GM11168 (cell line): Measurements from ENCODE around the gene RBM48.
"Not testable (repeated sequence)": the region's sequence is repeated elsewhere in the genome, so short reads cannot be mapped to it uniquely, and the experiment has no call there.

ENCODE experiments used
- in situ Hi-C: fragments of 300-500 bp; cut with MboI; formaldehyde crosslinking; loops from one replicate; pipeline ENCODE4 v1.12.0; 2022; ENCODE audit warnings: low sequenced_read_pairs; ENCODE audit not compliant: unreplicated experiment

The RBM48 gene

DNA sequence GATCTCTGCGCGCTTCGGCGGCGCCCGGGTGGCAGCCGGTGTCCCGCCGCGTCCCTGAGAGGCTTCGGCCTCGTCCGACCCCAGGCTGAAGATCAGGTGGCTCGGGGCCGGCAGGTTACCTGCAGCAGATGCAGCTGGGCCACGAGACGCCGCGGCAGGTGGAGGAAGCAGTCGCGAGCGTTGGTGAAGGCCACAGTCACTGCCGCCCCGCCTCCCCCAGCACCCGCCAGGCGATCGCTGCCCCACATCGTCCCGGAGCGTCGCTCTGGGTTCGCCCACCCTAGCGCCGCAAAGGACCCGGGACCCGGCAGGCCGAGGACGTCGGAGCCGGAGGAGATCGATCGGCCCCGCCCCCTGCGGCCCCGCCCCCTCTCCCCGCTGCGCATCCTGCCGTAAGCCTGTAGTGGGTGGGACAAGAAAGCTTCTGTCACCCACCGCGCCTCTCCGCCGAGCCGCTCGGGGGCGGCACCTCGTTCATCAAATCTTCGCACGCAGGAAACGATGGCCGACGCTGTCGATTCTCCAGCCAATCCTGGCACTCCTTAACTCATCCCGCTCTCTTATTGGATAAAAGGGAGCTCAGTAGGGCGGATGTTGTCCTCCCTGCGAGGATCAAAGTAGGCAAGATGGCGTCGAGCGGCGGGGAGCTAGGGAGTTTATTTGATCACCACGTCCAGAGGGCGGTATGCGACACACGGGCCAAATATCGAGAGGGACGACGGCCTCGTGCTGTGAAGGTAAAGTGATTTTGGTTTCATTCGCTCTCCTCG, at the start of gene RBM48, which contains the start of gene PEX1:
Gene RBM48 (plus strand): TSS at position 608 of the 770 bp plus-strand sequence. CDS start 19 bp downstream, at position 627.
Gene PEX1 (minus strand): TSS at position 333 of the 770 bp plus-strand sequence. CDS start 85 bp downstream, at position 248.
- in situ Hi-C loops, result no loop called here

DNA sequence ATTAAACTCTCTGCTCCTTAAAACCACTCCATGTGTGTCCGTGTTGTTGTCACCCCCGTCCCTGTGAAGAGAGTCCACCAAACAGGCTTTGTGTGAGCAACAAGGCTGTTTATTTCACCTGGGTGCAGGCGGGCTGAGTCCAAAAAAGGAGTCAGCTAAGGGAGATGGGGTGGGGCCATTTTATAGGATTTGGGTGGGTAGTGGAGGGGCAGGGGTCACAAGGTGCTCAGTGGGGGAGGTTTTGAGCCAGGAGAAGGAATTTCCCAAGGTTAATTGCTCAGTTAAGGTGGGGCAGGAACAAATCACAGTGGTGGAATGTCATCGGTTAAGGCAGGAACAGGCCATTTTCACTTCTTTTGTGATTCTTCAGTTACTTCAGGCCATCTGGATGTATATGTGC, 49.4 kb upstream of the RBM48 start:
- in situ Hi-C loops, result not testable (repeated sequence)

DNA sequence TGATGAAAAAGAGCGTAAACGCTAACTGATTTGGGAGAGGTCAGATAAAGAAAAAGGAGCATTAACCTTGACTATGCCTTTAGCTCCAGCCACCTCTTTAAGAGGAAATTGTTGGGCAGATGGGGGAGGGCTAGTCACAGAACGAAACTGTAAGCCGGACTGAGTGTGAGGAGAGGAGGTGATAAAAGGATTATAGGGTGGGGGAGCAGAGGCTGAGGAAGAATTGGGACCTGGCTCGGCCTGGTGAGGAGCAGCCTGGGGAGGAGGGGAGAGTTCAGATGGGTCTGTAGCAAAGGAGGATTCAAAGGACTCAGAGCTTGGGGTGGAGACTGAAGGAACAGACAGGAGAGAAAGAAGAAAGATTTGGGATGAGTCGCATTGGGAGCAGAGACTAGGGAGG, 45.0 kb upstream of the RBM48 start:
- in situ Hi-C loops, result not testable (repeated sequence)

DNA sequence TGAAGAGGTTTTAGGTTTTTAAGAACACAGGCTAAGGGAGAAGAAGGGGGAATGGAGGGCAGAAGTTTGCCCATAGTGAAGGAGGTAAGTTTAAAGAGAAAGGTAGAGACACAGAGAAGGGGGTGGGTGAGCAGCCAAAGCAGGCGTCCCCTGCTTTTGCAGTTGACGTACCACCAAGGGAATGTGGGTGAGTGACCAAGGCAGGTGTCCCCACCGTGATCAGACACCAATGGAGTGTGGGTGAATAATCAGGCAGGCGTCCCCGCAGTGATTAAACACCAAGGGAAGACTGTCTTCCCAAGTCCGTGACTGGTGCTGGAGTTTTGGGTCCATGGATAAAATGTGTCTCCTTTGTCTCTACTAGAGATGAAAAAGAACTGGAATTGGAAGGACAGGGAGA, 44.4 kb upstream of the RBM48 start:
- in situ Hi-C loops, result not testable (repeated sequence)

DNA sequence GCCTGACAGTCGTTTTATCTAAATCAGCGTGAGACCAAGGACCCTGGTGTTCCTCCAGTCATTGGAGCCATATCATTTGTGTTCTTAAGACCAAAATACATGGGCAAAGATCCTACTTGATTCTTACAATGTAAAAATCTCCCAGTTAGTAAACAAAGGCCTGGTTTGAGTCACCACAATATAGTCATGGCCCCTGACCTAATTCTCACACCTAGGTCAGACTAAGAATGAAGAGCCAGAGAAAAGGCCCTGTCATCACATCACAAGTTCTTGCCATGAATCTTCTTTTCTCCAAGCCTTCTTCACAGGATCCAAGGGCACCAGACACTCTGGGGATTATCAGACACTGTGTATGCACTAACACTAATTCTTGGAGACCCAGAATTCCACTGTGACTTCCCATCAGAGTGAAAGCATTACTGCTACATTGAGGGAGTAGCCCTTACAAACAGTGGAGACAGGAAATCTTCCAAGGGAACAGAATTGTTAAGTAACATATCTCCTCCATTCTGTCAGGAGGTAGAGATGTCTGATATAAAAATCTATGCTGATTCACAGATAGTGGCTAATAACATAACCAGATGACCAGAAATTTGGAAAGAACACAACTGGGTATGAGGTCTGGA, 43.2 kb upstream of the RBM48 start:
- in situ Hi-C loops, result no loop called here

DNA sequence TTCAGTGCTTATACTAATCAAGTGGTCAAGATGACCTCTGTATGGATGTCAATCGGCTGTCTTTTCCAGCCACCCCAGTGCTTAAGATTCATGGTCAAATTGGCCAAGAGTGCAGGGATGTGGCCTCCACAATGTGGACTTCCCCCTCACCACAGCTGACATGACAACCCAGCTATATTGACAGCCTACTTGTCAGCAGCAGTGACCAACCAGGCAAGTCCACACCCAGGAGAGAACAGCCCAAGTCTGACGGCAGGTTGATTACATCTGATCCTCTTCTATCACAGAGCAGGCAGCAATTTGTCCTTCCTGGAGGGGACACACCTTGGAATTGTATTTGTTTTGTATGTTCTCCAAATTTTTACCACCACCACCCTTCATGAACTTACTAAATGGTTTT, 42.6 kb upstream of the RBM48 start:
- in situ Hi-C loops, result no loop called here

DNA sequence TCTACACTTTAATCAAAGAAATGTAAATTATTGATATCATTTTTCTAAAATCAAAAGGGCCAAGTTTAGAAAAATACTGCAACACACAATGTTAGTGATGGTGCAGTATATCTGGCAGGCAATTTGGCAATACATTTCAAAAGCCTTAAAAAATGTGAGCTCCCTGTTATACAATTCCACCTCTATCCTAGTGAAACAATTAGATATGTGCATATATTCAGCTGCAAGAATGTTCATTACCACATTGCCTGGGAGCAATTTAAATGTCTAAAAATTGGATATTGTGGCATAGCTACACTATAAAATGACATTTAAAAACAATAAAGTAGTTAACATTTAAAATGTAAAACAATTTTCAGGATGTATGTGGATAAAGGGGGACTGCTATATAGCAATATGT, 40.8 kb upstream of the RBM48 start:
- in situ Hi-C loops, result no loop called here

DNA sequence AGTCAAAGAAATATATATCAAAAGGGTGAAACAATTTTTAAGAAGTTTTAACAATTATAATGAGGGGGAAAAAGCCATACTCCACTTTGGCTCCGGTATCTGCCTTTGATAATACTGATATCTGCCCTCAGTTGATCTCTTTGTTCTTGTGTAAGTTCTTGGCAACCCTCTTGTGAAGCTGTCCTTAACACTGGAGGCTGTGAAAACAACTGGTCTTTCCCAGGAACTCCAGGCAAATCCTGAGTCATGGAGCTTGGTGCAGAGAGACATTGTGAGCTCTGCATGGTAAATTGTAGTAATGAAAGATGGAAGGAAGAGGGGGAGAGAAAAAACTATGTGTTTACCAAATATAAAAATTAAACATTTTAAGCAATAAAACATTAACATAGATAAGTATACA, 39.0 kb upstream of the RBM48 start:
- in situ Hi-C loops, result no loop called here

DNA sequence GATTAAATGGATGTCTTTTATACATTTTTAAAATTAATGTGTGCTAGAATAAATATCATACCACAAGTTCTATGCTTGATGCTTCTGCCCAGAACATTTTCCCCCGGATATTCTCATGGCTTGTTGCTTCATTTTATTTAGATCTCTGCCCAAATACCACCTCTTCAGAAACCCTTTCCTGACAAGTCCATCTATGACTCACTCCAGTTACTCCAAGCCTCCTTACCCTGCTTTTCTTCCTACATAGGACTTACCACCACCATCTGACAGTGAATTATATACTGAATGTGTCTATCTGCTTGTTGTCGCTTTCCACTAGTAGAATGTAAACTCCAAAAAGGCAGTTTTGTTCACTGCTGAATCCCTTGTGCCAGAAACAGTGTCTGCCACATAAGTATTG, 31.7 kb upstream of the RBM48 start:
- in situ Hi-C loops, result no loop called here

DNA sequence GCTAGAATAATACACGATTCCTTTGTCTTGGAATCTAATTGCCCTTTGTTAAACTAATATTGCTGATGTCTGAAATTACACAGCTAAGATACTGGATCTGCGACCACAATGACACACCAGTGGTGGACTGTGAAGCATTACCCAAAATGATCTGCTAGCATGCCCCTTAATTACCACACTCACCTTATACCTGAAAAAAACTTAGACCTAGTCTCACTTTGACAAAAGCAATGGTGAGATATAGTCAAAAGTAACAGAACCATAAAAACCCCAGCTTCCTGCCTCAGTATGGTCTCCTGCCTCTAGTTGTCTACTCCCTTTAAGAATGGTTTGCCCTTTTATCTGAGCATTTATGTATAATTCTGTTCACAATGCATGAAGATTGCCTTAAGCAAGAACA, 30.0 kb upstream of the RBM48 start:
- in situ Hi-C loops, result no loop called here

DNA sequence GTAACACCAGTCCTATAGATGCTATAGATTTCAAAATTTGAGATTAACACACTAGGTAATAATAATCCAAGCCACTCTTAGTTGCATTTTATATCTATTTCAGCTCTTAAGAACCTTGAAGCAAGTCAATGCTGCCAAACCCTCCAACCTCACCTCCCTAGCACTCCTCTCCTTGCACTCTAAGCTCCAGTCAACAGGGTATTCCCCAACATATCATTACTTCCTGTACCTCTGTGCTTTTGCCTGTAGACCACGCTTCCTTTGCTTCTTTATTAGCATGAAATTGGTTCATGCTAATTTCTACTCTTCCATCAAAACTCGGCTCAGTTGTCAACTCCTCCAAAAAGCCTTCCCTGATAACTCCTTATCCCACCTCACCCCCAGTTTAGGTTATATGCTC, 24.8 kb upstream of the RBM48 start:
- in situ Hi-C loops, result no loop called here

DNA sequence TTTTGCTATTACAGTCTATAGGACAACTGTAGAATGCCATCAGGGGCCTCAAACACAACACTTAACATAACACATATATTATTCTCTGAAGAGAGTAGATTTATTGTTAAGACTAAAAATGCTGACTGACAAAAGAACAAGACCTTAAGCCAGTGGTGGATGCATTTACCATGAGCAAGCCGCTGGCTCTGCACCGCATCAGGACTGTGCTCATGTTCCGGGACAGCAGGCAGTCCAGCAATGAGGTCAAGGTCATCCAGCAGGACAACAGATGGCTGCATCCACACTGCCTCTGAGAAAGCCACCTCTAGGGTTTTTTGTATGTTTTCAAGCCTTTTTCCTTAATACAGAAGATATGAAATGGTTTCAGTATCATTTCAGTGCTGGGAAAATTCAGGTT, 24.0 kb upstream of the RBM48 start:
- in situ Hi-C loops, result no loop called here

DNA sequence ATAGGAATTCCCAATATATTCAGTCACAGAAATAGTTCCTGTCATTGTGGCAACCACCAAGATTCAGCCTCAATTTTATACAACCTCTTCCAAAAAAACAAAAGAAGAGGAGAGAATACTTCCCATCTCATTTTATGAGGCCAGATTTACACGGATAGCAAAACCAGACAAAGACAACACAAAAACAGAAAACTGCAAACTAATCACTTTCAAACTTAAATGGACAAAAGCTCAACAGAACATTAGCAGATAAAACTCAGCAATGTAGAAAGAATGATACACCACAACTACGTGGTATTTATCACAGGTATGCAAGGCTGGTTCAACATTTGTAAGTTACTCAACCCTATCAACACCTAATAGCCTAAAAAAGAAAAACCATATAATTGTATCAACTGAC, 22.2 kb upstream of the RBM48 start:
- in situ Hi-C loops, result no loop called here

DNA sequence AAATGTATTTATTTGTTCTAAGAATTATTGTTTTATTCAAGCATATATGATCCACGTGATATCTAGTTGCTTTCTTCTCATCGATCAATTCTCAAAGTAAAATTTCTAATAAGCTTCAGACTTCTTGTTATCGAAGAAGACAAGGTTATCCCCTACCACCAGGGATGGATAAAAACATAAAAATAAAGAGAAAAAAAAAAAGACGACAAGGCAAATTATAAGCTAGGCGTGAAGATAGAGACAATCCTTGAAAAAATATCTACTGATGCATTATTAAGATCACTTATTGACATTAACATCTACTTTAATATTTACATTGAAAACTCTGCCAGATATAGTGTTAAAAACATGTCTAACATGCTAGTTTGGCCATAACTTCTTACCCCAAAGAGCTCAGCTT, 19.6 kb upstream of the RBM48 start:
- in situ Hi-C loops, result no loop called here

DNA sequence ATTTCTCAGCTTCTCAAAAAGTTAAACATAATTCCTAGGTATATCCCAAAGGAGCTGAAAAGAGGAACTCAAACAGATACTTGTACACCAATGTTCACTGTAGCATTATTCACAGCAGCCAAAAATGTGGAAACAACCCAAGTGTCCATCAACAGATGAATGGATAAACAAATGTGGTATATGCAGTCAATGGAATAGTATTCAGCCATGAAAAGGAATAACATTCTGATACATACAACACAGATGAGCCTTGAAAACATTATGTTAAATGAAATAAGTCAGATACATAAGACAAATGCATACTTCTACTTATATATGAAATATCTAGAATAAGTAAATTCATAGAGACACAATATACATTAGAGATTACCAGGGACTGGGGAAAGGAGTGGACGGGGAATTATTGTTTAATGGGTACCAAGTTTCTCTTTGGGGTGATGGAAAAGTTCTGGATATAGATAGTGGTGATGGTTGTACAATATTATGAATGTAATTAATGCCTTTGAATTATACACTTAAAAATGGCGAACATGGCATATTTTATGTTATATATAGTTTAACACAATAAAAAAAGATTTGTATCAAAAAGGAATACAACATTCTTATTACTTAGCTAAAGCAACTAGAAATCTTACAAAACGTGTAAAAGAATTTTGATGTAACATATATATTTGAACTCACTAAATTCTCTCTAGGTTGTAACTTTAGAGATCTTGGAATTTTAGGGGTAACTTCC, 15.3 kb upstream of the RBM48 start:
- in situ Hi-C loops, result no loop called here

DNA sequence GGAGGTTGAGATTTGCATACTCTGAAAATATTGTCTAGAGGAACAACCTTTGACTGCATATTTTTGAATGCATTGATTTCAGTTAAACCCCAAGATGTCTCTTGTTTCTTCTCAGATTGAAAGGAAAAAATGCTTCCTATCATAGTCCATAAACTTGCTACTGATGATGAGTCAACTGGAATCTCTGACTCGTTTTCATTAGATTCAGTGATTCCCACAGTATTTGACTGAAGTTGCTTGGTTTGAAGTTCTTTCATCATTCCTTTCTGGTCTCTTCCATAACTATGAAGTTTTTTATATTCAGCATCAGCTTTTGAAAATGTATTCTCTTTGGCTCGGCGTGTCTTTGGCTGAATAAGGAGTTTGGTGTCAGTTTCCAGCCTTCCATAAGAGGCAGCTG, 11.0 kb upstream of the RBM48 start:
- in situ Hi-C loops, result no loop called here

DNA sequence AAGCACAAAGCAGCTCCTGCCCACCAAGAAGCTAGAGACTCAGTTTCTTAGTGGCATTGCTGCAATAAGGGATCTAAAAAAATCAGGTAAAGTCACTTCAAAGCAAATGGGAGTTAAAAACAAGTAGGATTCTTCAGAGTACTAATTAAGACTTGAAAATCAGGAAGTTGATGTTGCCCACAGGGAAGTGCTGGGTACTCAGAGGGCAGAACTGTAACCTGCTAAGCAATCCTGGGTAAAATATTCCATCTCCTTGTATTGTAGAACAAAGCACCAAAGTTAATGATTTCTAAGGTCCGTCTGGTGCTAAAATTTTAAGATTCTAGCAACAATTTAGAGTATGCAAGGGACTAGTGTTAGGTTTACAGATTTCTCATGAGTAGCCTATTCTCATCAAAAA, 8.6 kb upstream of the RBM48 start:
- in situ Hi-C loops, result no loop called here

DNA sequence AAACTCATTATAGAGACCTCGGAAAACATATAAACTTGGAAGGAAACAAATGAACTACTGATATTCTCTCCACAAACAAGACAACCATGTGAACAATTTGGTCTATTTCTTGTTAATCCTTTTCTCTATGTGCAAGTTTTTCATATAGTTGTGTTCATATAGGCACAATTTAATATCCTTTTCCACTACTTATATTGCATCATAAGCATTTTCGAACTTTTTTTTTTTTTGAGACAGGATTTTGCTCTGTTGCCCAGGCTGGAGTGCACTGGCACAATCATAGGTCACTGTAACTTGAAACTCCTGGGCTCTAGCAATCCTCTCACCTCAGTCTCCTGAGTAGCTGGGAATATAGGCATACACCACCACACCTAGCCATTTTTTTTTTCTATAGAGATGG, 5.5 kb upstream of the RBM48 start:
- in situ Hi-C loops, result no loop called here

DNA sequence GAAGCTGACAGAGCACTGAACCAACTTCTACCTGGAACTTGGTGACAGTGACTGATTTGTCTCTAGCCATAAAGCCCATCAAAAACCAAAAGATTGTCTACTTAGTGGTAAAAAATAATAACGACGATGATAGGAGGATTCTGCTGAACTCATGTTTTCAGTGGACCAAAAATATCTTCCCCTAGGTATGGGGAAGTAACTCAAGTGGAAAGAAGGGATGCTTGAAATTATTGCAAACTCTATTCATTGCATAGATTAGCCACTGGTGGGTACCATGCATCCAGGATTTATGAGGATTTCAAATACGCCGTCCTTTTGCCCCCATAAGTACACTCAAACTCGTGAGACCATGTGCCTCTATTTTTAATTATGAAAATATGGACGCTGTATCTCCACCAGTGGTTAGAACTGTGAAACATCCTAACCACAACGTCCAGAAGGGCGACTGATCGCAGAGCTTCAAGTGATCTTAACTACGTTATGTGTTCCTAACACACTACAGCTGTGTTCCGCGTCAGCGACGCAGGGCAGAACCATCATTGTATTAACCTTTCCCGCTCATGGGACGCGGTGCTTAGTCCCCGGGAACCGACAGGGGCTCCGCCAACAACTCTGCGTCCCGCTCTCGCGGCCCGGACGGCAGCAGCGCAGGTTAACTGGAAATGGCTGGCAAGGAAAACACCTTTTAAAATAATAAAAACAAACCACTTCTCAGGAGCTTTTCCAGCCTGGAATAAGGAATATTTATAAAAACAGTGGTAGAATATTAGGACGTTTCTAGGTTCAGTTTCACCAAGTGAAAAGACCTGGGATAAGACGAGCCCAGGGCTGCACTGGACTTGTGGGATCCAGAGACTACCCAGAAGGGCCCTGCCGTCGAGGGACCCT, 1.1 kb upstream of the RBM48 start:
- in situ Hi-C loops, result no loop called here

DNA sequence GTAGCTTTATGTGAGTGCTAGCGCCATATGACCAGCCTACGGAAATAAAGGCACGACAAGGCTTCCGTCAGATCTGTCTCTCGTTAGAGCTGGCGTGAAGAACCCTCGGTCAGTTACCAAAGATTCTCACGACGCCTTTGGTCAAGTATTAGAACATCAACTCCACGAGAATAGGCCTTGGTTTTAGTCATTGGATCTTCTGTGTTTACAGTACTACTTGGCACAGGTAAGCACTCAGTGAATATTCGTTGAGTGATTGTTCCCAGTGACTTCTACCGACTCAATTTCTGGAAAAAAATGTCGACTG, 316 bp downstream of the RBM48 start:
- in situ Hi-C loops, result no loop called here

DNA sequence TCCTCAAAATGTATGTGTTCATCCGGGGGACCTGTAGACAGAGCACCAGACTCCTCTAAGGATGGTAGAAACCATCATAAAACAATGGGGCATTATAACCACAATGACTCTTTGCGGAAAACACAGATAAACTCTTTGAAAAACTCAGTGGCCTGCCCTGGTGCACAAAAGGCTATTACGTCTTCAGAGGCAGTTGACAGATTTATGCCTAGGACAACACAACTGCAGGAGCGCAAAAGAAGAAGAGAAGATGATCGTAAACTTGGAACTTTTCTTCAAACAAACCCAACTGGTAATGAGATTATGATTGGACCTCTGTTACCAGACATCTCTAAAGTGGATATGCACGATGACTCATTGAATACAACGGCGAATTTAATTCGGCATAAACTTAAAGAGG, 6.0 kb downstream of the RBM48 start:
- in situ Hi-C loops, result no loop called here
